Right forelimb (tissue), 1 donor: ENCODE results near the gene GFAP.
"Not testable (repeated sequence)": the region's sequence is repeated elsewhere in the genome, so short reads cannot be mapped to it uniquely, and the experiment has no call there.

Experiments
- DNase-seq: peaks from one replicate; pipeline ENCODE4 v3.0.0-alpha.2; 2018

GFAP gene

DNA sequence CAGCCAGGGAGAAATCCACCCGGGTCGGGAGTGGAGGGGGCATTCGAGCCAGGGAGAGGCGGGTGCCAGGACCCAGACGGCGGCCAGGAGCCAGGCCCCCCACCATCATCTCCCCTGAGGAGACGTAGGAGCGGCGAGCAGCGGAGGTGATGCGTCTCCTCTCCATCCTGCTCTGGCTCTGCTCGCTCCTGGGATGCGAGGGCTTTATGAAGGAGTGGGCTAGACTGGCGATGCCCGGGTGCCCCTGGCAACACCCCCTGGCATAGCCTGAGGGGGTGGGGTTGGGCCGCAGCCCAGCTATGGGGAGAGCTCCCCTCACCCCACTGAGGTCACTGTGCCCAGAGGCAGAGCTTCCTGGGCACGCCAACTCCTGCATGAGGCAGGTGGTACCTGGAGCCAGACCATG is at the start of gene GFAP:
TSS of gene GFAP (minus strand) at position 180 of the 406 bp plus-strand sequence. CDS start at position 166, 14 bp downstream.
- DNase-seq, result no peak

DNA sequence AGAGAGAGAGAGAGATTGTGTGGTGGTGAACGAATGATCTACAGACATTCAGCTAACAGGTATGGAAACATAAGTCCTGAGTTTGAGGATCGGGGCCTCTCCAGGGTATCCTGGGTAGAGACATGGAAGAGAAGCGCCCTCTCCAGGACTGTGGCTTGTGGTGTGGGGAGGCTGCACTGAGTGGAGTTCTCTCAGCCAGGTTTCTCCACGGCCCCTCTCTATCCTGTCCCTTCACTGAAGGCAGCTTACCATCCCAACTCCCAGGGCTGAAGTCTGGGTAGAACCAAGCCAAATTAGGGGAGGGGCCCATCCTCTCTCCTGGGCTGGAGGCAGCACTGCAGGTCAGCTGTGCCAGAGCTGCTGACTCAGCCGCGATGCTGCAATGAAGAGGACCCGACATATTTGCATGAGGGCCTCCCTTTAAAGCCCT is 46.6 kb upstream of the GFAP start:
- DNase-seq, result no peak

GRCh38 chr17:44960691-44961090 is 45.4 kb upstream of the GFAP start:
- DNase-seq, result no peak

DNA sequence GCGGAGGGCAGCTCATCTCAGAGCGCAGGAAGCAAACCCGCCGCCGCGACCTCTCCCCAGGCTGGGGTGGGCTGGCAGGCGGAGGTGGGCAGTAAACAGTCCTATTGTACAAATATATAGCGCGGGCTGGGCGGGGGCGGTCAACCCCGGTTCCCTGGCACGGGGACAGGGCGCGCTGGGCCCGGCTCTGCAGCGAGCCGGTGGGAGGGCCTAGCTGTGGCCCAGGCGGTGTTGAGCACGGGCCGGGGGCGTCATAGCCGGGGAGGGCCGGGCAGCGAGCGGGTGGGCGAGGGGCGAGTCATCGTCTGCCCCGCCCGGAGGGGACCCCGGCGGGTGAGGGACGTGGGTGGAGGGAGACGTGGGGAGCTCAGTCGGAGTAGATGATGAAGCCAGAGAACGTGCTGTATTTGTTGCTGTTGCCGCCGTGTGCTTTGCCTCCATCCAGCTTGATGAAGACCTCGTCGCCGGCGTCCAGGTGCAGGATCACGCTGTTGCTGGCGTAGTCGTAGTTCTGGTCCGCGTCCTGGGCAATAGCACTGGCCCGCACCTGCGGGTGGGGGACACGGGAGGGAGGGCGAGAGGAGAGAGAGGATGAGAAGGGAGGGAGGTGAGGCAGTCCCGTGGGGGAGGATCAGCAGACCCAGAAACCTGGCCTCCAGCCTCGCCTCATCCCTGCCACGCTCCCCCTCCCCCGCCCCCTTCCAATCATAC is 44.7 kb upstream of the GFAP start:
- DNase-seq, result no peak

DNA sequence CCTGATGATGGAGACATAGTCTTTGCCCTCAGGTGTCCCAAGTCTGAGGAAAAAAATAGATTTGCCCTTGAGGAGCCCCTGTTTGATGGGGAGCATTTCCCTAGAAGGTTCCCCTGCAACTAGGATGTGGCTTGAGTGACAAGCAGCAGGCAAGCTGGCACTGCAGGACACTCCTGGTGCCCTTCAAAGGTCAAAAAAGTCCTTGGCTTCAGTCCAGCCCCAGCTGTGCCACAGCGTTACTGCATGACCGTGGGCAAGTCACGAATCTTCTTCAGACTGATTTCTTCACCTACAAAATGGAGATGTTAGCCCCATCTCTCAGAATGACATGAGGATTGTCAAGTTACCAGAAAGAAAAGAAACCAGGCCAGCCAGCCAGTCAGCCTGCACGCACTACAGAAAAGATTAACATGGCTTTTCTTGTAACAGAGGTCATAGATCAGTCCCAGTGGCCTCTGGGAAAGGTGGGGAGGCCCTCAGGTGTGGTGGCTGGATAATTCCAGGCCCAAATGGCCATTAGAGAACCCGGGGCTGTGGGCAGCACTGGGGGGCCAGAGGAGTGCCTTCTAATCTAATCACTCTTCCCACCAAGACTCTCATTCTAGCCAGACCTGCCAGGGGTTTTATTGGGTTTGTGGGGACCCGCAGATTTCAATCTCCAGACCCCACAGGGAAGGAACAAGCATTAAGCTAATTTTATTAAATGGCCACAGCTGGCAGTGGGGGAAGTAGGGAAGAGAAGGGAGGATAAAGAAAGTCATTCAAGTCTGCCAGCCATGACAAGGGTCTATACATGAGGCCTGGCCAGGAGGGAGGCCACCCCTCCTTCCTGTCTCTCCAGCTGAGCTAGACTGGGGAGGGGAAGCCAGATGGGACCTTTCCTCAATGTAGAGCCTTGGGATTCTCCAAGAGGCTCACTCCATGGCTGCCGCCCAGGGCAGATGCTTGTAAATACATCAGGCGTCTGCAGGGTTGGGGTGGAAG is 42.0 kb upstream of the GFAP start:
- no peak for DNase-seq

- DNase-seq, result no peak
These were observed 40.5 kb upstream of the GFAP start for GRCh38 chr17:44955674-44956425.

DNA sequence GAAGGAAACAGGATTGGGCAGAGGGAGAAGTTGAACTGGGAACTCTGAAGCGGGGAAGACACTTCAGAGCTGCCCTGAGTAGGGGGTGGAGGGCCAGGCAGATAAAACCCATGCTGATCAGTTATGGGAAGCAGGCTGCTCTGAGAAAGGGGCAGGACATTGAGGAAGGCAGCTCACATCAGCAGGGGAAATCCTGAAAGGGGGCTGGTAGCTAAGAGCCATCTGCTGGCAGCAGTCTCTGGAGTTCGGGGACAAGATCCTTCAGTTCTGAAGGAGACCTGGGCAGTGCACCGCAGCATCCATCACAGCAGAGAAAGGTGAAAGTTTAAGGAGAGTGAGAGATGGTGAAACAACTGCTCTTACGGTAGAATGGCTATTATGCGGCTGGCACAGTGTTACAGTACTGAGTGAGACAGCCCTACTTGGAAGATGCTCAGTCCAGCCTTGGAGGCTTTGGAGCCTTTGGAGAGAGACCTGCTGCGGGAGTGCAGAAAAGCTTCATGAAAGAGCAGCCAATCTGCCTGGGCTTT is 37.7 kb upstream of the GFAP start:
- DNase-seq, result no peak

GRCh38 chr17:44948315-44948795 is 33.1 kb upstream of the GFAP start:
- no peak for DNase-seq

DNA sequence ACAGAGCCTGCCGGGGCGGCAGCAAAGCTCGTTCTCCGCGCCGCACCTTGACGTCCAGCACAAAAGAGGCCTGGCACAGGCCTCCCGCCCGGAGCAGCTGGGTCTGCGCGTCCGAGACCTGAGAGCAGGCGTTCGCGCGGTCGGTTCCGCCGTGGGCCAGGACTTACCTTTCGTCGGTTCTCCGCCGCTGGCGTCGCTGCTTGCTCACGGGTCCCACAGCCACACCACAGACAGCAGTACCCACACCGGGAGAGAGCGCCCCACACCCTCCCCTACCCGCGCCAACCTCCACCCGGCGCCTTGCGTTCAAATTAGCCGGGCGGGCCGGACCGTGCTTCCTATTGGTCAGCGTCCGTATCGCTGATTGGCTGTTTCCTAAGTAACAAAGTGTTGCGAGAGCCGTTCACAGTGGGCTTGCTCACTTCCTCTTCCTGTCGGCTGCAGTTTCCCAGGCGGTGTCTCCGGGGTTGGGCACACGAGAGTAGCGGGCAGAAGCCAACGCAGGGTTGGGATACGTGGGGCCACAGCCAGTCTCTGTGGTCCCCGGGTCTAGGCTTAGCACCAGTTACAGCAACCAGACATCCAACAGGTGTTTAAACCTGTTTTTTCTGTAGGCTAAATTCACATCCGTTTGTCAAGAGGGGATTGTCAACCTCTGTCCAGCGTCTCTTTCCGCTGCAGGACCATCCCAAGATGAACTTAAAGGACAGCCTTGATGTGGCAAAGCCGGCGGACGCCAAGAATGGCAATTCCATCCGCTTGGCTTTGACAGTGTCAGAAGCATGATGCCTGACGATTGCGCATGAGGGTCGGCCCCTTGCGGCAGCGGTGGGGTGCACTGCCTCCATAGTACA is 32.4 kb upstream of the GFAP start, which contains the start of gene KIF18B:
TSS of gene KIF18B (minus strand) at position 313 of the 854 bp plus-strand sequence. CDS start 11,429 bp downstream, outside the sequence.
- DNase-seq, result peak; percentile 90

- not testable (repeated sequence) for DNase-seq
These were observed 30.4 kb upstream of the GFAP start for GRCh38 chr17:44945652-44946051.

GRCh38 chr17:44942456-44942855 is 27.2 kb upstream of the GFAP start:
- DNase-seq, result no peak

GRCh38 chr17:44941712-44942331 is 26.5 kb upstream of the GFAP start:
- DNase-seq, result no peak

DNA sequence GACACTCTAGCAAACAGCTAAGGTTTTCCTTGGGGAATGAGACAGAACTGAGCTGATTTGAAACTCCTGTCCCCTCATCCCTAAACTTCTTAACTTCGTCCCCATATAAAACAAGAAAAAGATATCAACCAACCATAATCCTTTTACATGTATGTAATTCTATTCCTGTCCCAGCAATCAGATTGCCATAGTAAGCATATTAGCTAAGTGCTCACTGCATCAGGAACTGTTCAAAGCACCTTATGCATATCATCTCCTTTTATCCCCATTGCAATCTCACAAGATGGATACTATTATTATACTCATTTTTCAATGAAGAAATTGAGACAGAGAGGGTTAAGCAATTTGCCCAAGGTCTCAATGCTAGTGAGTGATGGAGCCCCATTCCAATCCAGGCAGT is 25.5 kb upstream of the GFAP start:
- DNase-seq, result no peak

GRCh38 chr17:44940317-44940716 is 25.0 kb upstream of the GFAP start:
- no peak for DNase-seq

- no peak for DNase-seq
These were observed 19.8 kb upstream of the GFAP start for GRCh38 chr17:44935116-44935515.

GRCh38 chr17:44934745-44935105 is 19.4 kb upstream of the GFAP start:
- no peak for DNase-seq

- no peak for DNase-seq
These were observed 18.8 kb upstream of the GFAP start for GRCh38 chr17:44933824-44934744.

DNA sequence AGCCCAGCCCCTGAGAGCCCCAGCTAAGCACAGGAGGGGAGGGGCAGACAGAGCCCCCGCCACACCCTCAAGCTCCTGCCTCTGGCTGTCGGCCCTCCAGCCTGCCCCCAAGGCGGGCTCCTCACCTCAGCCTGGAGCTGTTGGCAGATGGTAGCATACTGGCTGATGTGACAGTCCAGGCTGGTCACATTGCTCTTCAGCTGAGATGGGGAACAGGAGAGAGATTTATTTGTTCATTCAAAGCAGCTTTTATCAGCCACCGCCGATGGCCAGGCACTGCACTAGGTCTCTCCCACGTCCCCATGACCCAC is 17.4 kb upstream of the GFAP start:
- DNase-seq, result no peak

DNA sequence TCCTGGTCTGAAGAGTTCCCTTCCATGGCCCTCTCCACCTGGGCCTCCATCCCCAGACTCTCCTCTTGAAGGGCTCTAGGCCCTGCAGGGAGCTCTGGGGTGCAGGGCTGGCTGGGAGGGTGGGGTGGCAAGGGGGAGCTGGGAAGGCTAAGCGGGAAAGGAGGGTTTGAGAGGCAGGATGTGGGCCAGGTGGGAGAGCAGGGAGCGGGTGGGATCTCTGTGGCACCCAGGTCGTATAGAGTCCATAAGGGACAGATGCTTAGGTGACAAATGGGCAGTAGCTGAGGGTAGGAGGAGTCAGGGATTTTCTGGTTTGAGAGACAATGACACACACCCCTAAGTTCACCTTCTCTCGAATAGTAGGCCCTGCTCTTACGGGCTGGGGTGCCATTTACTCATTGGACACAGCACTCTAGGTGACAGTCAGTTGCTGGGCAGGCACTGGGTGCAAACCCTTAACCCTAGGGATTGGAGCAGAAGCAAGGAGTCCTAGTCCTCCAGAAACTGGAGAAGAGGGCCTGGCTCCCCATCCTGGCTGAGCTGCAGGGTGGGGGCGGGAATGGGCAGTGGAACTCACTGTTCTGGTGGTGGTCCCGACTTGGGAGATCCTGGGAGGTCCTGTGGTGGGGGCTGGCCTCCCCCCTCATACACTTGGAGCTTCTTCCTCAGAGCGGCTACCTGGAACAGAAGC is 16.9 kb upstream of the GFAP start:
- no peak for DNase-seq

GRCh38 chr17:44931376-44931775 is 16.1 kb upstream of the GFAP start:
- DNase-seq, result peak; percentile 12
